ENCODE data around the gene TMEM41B.

The TMEM41B gene

DNA sequence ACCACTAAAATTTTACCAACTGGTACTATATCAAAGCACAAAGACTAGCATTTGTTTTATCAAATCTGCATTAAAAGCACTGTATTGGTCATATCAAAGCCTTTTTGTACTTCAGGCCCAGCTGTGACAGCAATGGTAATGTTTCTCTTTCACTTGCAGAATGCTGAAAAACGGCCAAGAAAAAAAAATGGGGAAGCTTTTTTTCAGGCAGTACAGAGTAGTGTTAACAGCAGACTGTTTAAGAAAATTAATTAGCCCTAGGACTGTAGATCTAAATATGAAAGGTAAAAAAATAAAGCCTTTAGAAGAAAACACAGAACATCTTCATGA is 82.6 kb downstream of the TMEM41B start:
- no peak overlapping the region for H3K4me3 ChIP-seq (ENCODE audit: control insufficient read depth, low read depth, low read length)
- no peak for DNase-seq (ENCODE audit: low read depth)
- TF ChIP-seq, protein P1, sequence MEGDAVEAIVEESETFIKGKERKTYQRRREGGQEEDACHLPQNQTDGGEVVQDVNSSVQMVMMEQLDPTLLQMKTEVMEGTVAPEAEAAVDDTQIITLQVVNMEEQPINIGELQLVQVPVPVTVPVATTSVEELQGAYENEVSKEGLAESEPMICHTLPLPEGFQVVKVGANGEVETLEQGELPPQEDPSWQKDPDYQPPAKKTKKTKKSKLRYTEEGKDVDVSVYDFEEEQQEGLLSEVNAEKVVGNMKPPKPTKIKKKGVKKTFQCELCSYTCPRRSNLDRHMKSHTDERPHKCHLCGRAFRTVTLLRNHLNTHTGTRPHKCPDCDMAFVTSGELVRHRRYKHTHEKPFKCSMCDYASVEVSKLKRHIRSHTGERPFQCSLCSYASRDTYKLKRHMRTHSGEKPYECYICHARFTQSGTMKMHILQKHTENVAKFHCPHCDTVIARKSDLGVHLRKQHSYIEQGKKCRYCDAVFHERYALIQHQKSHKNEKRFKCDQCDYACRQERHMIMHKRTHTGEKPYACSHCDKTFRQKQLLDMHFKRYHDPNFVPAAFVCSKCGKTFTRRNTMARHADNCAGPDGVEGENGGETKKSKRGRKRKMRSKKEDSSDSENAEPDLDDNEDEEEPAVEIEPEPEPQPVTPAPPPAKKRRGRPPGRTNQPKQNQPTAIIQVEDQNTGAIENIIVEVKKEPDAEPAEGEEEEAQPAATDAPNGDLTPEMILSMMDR (IDR thresholded peaks at IDR 0.05; ENCODE audit: control insufficient read depth, insufficient read depth, low read depth, low read length, missing control alignments), result no peak

All from AG09309 (cell line).